GM21825 (cell line): ENCODE measurements around the gene ROR1.

Experiments
- ATAC-seq: cut with Tn5 transposase; IDR thresholded peaks from one replicate; pipeline ENCODE4 v1.9.1; 2021; ENCODE audit warnings: mild to moderate bottlenecking, moderate library complexity; ENCODE audit not compliant: unreplicated experiment

The ROR1 gene

DNA sequence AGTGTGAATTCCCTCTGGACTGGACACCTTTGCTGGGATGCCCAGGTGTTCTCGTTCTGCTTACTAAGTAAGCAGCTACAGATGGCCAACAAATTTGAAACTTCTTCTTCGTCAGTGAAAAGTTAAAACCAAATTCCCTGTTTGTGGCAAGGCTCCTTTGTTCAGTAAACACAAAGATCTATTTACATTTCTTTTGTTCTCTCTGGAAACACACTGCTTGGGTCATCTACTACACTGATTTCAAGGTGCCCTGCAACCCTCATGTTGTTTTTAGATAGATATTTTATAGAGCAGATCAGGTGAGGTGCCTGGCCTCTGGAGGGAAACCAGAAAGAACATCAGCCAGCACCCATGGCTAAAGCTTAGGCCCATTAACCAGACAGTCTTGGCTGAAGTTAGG lies 272.4 kb downstream of the ROR1 start:
- ATAC-seq = no peak

- ATAC-seq = no peak
Measured at GRCh38 chr1:64046891-64047290, 273.1 kb downstream of the ROR1 start.

GRCh38 chr1:64047549-64047996 lies 273.8 kb downstream of the ROR1 start:
- no peak for ATAC-seq

- ATAC-seq = no peak
Measured at GRCh38 chr1:64049900-64050540, 276.2 kb downstream of the ROR1 start.

DNA sequence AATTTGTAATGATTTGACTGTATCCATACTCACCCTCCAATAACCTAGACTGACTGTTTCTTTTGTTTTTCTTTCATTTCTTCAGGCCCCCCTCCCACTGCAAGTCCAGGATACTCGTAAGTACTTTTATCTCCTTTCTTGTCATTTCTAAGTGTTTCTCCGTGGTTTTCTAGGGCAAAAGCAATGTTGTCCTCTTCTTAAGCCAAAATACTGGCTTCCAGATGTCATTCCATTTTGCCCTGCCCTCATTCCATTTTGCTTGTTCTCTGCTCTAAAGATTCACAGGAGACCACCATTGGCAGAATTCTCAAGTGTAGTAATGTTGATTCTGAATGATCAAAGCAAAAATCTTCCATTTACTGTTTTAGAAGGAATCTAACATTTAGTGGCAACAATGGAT lies 276.8 kb downstream of the ROR1 start:
- no peak for ATAC-seq

DNA sequence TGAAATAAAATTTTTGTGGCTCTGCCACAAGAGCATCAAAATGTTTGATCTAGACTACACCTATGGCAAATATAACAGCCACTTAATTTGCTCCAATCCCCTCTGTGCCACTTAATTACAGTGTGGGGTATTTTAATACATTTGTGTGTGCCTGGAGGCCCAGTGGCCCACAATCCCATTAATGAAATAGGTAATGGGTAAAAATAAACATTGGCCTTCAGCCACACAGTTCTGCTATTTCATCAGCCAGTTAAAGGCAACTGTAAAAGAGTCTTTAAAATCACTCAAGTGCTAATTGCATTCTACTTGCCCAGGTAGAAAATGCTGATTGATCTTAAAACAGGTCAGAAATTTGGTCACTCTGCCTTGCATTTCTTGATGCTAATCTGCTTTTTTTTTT lies 278.0 kb downstream of the ROR1 start:
- no peak for ATAC-seq

- ATAC-seq = no peak
Measured at GRCh38 chr1:64052777-64053176, 279.0 kb downstream of the ROR1 start.

GRCh38 chr1:64055310-64055709 lies 281.5 kb downstream of the ROR1 start:
- ATAC-seq = no peak

DNA sequence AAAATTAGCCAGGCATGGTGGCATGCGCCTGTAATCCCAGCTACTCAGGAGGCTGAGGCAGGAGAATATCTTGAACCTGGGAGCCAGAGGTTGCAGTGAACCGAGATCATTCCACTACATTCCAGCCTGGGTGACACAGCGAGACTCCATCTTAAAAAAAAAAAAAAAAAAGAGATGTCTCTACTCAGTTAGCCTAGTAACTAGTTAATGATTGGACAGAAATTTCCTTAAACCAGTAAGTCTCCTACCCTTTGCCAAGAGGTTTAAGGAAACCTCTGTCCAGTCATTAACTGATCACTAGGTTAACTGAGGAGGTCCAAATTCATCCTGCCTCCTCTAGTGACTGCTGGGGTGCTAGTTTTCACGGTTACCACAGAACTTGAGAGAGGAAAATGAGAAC lies 285.7 kb downstream of the ROR1 start:
- no peak for ATAC-seq

- ATAC-seq = no peak
Measured at GRCh38 chr1:64060611-64061302, 286.9 kb downstream of the ROR1 start.

- ATAC-seq = no peak
Measured at GRCh38 chr1:64061430-64062104, 287.8 kb downstream of the ROR1 start.

DNA sequence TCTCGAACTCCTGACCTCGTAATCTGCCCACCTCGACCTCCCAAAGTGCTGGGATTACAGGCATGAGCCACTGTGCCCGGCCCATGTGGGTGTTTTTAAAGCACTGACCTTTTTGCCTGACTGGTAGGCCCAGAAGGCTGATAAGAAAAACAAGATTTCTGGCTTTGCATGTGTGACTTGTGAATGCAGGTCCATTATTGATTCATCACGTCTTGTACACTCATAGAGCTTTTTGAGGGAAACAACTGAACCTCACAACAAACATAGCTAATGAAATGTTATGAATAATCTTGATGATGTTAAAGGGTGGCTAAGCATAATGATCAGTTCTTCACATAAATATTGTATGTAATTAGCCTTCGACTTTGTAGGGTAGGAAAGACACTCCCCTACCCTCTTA lies 288.7 kb downstream of the ROR1 start:
- no peak for ATAC-seq

GRCh38 chr1:64062941-64063581 lies 289.2 kb downstream of the ROR1 start:
- no peak for ATAC-seq

DNA sequence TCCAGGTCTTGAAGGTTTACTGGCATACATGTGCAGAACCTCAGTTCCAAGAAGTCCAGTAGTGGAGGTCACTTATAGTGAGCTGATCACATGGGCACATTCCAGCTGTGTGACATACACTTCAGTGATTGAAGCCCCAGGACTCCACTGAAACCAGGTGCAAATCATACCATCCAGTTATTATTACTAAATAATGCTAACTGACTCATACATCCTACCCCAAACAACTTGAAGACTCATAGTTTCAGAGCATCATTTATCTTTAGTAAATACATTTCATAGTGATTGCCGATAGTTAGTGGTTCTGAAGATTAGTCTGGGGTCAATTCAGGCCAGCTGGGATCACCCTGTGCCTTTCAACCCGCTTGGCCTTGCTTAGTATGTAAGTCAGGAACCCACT lies 291.8 kb downstream of the ROR1 start:
- ATAC-seq = no peak

DNA sequence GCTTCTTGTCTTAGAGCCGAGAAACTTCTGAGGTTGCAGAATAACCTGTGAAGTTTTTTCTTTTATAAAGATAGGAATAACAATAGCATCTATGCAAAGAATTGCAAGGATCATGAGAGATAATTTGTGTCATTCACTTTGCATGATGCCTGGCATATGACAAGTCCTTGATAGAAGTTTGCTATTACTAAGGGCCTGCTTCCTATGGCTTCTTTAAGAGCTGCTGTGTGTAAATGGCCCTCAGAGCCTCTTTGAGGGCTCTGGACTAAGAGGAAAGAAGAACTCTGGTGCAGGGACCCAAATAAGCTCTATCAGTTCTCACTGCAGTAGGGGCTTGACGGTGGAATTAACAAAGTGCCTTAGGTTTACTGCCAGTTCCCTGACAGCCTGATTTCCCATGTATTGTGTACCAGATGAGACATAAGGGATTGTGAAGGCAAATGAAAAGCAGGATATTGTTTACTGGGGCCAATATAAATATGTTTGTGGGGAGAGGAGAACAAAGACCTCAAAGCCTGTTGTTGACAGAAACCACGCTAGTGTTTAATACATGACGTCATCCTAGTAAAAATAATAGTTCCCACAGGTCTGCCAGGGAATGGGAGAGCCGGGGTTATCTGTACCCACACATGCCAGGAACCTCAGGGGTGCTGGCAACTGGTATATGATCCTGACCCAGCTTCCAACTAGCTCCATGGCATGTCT lies 298.4 kb downstream of the ROR1 start:
- ATAC-seq = no peak

- ATAC-seq = no peak
Measured at GRCh38 chr1:64073705-64074104, 299.9 kb downstream of the ROR1 start.

GRCh38 chr1:64074767-64075166 lies 300.9 kb downstream of the ROR1 start:
- no peak for ATAC-seq

- ATAC-seq = no peak
Measured at GRCh38 chr1:64077281-64077940, 303.6 kb downstream of the ROR1 start.

GRCh38 chr1:64080941-64081562 lies 307.2 kb downstream of the ROR1 start:
- ATAC-seq = no peak

GRCh38 chr1:64082459-64082858 lies 308.6 kb downstream of the ROR1 start:
- ATAC-seq = no peak
